ENCODE results near the gene EYA2. TPM values are rescaled to one million over a fixed set of nuclear protein-coding genes. Genes with fewer than 3 reads are reported as not detected.

The EYA2 gene
- total and polyA plus RNA-seq, 2 donors (not counting 3 experiments of a cell fraction or from before 2014, with no cell fraction given), result not detected

- intact Hi-C loops (cut with micrococcal nuclease) (no loop called here), dilution Hi-C loops (cut with MboI; ENCODE audit: extremely low pct_ligation_motif_present, low sequenced_read_pairs) (no loop called here)
- Histone ChIP-seq H4K20me1 (replicated peaks; ENCODE audit: control insufficient read depth, extremely low read depth, insufficient read depth, low read length) (no peaks in the 10 kb centered on the region), H3K9ac (replicated peaks; ENCODE audit: extremely low read depth, insufficient read depth, low read length) (no peak overlapping the region), H3K27ac (ENCODE audit: insufficient read depth, low read depth, low read length) (no peak overlapping the region), H3K4me3 (replicated peaks in 1 of 3; ENCODE audit: insufficient read depth in 1 of 3, low read depth in 1 of 3, low read length in 3 of 3) (no peak overlapping the region), H3K4me2 (ENCODE audit: insufficient read depth, low read length) (no peak overlapping the region), H3K9me3 (replicated peaks; ENCODE audit: control insufficient read depth, insufficient read depth, low read length) (no peaks in the 10 kb centered on the region), H3K79me2 (ENCODE audit: control insufficient read depth, insufficient read depth, low read length) (no peaks in the 10 kb centered on the region), H3K9me1 (replicated peaks; ENCODE audit: control insufficient read depth, extremely low read depth, insufficient read depth, low read length) (no peaks in the 10 kb centered on the region), H3K36me3 (ENCODE audit: control insufficient read depth in 2 of 2, extremely low read depth in 1 of 2, insufficient read depth in 2 of 2, low read length in 2 of 2) (no peaks in the 10 kb centered on the region), H2AFZ (ENCODE audit: low read depth, low read length) (no peak overlapping the region), H3K27me3 (ENCODE audit: control insufficient read depth in 2 of 2, insufficient read depth in 2 of 2, low read length in 2 of 2) (no peaks in the 10 kb centered on the region), H3K4me1 (ENCODE audit: control insufficient read depth, extremely low read depth, insufficient read depth, low read length) (no peaks in the 10 kb centered on the region)
- no peak for DNase-seq (ENCODE audit: low read depth, low spot score)
- POLR2A ChIA-PET, result no interaction called here
- BruUV-seq (replicated peaks), result no TSS peak
- no peak for FAIRE-seq
- CTCF ChIA-PET, result no interaction called here
- TF ChIP-seq MYC (IDR thresholded peaks at IDR 0.05; ENCODE audit: low read depth, low read length), result no peak
- TF ChIP-seq POLR2AphosphoS5 (IDR thresholded peaks at IDR 0.05; ENCODE audit: insufficient read depth, low read depth, low read length), result no peak
- no peak for TF ChIP-seq EZH2 (IDR thresholded peaks at IDR 0.05; ENCODE audit: borderline replicate concordance, low read depth, low read length, severe bottlenecking)
- no peak for TF ChIP-seq FOS (IDR thresholded peaks at IDR 0.05; ENCODE audit: borderline replicate concordance, insufficient read depth, low read length)
- TF ChIP-seq JUN (IDR thresholded peaks at IDR 0.05; ENCODE audit: borderline replicate concordance, insufficient read depth, insufficient read length, low read depth), result no peak
- no peak for TF ChIP-seq GATA2 (IDR thresholded peaks at IDR 0.05; ENCODE audit: insufficient read depth, insufficient read length, low read depth, low read length)
- TF ChIP-seq MAX (IDR thresholded peaks at IDR 0.05; ENCODE audit: insufficient read depth, insufficient read length), result no peak
- no peak for TF ChIP-seq CTCF (IDR thresholded peaks at IDR 0.05; ENCODE audit: extremely low read depth in 1 of 2, insufficient read depth in 1 of 2, low read depth in 1 of 2, low read length in 2 of 2)
- TF ChIP-seq POLR2A (IDR thresholded peaks at IDR 0.05; ENCODE audit: low read depth, low read length), result no peak
Measured at GRCh38 chr20:47044938-47045337, 150.3 kb downstream of the EYA2 start.

Measured in endothelial cell of umbilical vein (primary cell).